Skeletal muscle tissue (tissue), 4 donors: Measurements from ENCODE around the gene TLCD2. TPM values are rescaled to one million over a fixed set of nuclear protein-coding genes. Genes with fewer than 3 reads are reported as not detected.
"Not testable (repeated sequence)": the region's sequence is repeated elsewhere in the genome, so short reads cannot be mapped to it uniquely, and the experiment has no call there.

Experiments used
- H3K27ac ChIP-seq: one replicate; pipeline ENCODE4 v1.7.0; 2013; ENCODE audit warnings: mild to moderate bottlenecking, low read depth, low read length, inconsistent platforms
- H3K27me3 ChIP-seq, 3 donors: one replicate each; pipeline ENCODE4 v1.7.0; 2013; ENCODE audit warnings: low read length in 3 of 3; ENCODE audit not compliant: control insufficient read depth in 3 of 3, insufficient read depth in 3 of 3
- H3K36me3 ChIP-seq, 3 donors: one replicate each; pipeline ENCODE4 v1.7.0; 2013; ENCODE audit warnings: low read length in 3 of 3; ENCODE audit not compliant: control insufficient read depth in 3 of 3, insufficient read depth in 3 of 3
- H3K4me1 ChIP-seq, 3 donors: one replicate each; pipeline ENCODE4 v1.7.0; 2013; ENCODE audit warnings: low read length in 3 of 3, mild to moderate bottlenecking in 3 of 3; ENCODE audit not compliant: control insufficient read depth in 3 of 3, insufficient read depth in 3 of 3
- H3K4me3 ChIP-seq, 3 donors: one replicate each; pipeline ENCODE4 v1.7.0; 2013; ENCODE audit warnings: low read length in 3 of 3
- H3K9ac ChIP-seq, 3 donors: one replicate each; pipeline ENCODE4 v1.7.0; 2013; ENCODE audit warnings: low read length in 3 of 3, mild to moderate bottlenecking in 3 of 3, moderate library complexity in 2 of 3, low read depth in 1 of 3
- H3K9me3 ChIP-seq, 3 donors: one replicate each; pipeline ENCODE4 v1.7.0; 2013; ENCODE audit warnings: low read length in 3 of 3; ENCODE audit not compliant: control insufficient read depth in 3 of 3
- total RNA-seq: library from RNA; depleted of rRNA; stranded (reverse); fragments of >200 nt; gene quantifications from one replicate; pipeline ENCODE4 v1.2.3, GENCODE V29; 2014
- donor health status: Osteomylitis.

TLCD2 gene
- total RNA-seq, 1 donor from 2014 or later, result 2.1 TPM

GRCh38 chr17:1693339-1693738 lies 16.8 kb downstream of the TLCD2 start:
- no peak overlapping the region for H3K9ac ChIP-seq
- H3K4me1 ChIP-seq, result peaks cover 0 to 4% (median 3%) of the 10 kb centered on the region in 3 donors
- no peaks in the 10 kb centered on the region for H3K27me3 ChIP-seq
- H3K9me3 ChIP-seq, result no peaks in the 10 kb centered on the region
- no peak overlapping the region for H3K4me3 ChIP-seq
- H3K36me3 ChIP-seq, result no peaks in the 10 kb centered on the region
- no peak overlapping the region for H3K27ac ChIP-seq

DNA sequence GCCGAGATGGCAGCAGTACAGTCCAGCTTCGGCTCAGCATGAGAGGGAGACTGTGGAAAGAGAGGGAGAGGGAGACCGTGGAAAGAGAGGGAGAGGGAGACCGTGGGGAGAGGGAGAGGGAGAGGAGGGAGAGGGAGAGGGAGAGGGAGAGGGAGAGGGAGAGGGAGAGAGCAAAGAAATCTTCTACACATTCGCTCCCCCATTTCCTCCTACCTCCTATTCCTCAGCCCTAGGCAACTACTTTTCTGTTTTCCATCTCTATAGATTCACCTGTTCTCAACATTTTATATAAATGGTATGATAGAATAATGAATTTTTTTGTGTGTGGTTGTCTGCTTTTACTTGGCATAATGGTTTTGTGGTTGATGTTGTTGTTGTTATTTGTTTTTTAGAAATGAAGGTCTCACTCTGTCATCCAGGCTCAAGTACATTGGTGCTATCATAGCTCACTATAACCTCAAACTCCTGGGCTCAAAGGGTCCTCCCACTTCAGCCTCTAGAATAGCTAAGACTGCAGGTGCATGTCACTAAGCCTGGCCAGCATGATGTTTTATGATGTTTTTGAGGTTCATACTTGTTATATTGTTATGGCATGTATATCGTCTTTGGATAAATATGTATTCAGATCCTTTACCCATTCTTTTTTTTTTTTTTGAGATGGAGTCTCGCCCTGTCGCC lies 19.5 kb downstream of the TLCD2 start:
- no peaks in the 10 kb centered on the region for H3K36me3 ChIP-seq
- no peaks in the 10 kb centered on the region for H3K4me1 ChIP-seq
- no peak overlapping the region for H3K9ac ChIP-seq
- H3K27ac ChIP-seq, result no peak overlapping the region
- no peaks in the 10 kb centered on the region for H3K9me3 ChIP-seq
- no peaks in the 10 kb centered on the region for H3K27me3 ChIP-seq
- no peak overlapping the region for H3K4me3 ChIP-seq

GRCh38 chr17:1688405-1688804 lies 21.8 kb downstream of the TLCD2 start:
- not testable (repeated sequence) for H3K9ac ChIP-seq, H3K9me3 ChIP-seq, H3K27ac ChIP-seq, H3K27me3 ChIP-seq, H3K36me3 ChIP-seq, H3K4me3 ChIP-seq
- peaks cover 7 to 11% (median 8%) of the 10 kb centered on the region in 3 donors for H3K4me1 ChIP-seq

- H3K9me3 ChIP-seq, result no peaks in the 10 kb centered on the region
- no peak overlapping the region for H3K9ac ChIP-seq
- H3K4me3 ChIP-seq, result no peak overlapping the region
- H3K4me1 ChIP-seq, result peaks cover 18 to 25% (median 21%) of the 10 kb centered on the region in 3 donors
- H3K27ac ChIP-seq, result no peak overlapping the region
- H3K36me3 ChIP-seq, result peaks cover 17 to 21% (median 21%) of the 10 kb centered on the region in 3 donors
- H3K27me3 ChIP-seq, result no peaks in the 10 kb centered on the region
Measured at GRCh38 chr17:1686086-1686485, 24.1 kb downstream of the TLCD2 start.

- peak within 1 kb of the TSS; percentile 95 for H3K27ac ChIP-seq
- H3K4me1 ChIP-seq, result peaks cover 18 to 25% (median 21%) of the 10 kb centered on the region in 3 donors
- H3K9me3 ChIP-seq, result no peaks in the 10 kb centered on the region
- no peaks in the 10 kb centered on the region for H3K27me3 ChIP-seq
- peak within 1 kb of the TSS; percentile 87 to 91 (median 88) for H3K4me3 ChIP-seq
- H3K36me3 ChIP-seq, result peaks cover 32 to 36% (median 36%) of the 10 kb centered on the region in 3 donors
- peak within 1 kb of the TSS; percentile 93 to 99 (median 96) for H3K9ac ChIP-seq
Measured at GRCh38 chr17:1684378-1685189, 25.6 kb downstream of the TLCD2 start, which contains the start of gene PRPF8. TSS of gene PRPF8 (minus strand) at chr17:1684867. CDS start at chr17:1684571, 296 bp downstream.

DNA sequence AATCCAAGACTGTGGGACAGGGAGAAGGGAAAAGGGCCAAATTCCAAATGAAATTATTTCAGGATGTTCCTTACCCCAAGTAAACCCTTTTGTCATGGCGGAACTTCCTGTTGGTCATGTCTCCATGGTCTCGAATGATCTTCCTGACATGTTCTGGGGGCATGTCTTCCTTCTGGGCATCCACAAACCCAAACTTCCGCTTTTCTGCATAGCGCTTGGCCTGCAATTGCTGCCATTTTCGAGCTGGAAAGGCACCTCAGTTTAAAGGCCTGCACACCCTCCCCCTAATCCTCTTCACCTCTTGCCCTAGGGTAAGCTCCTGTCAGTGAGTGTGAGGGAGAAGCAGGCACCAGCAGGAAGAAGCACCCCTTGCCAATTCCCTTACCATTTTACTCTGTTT lies 26.7 kb downstream of the TLCD2 start:
- Histone ChIP-seq H3K9ac (peak overlapping the region; percentile 93 to 99 (median 96)), H3K4me1 (peaks cover 18 to 25% (median 21%) of the 10 kb centered on the region in 3 donors), H3K36me3 (peaks cover 43 to 47% (median 47%) of the 10 kb centered on the region in 3 donors), H3K27ac (peak overlapping the region; percentile 95), H3K9me3 (no peaks in the 10 kb centered on the region), H3K4me3 (peak overlapping the region; percentile 87 to 91 (median 88)), H3K27me3 (no peaks in the 10 kb centered on the region)

- H3K4me3 ChIP-seq, result no peak overlapping the region
- peaks cover 86 to 95% (median 89%) of the 10 kb centered on the region in 3 donors for H3K36me3 ChIP-seq
- H3K9me3 ChIP-seq, result no peaks in the 10 kb centered on the region
- no peak overlapping the region for H3K27ac ChIP-seq
- H3K27me3 ChIP-seq, result no peaks in the 10 kb centered on the region
- H3K4me1 ChIP-seq, result peaks cover 0 to 5% (median 0%) of the 10 kb centered on the region in 3 donors
- no peak overlapping the region for H3K9ac ChIP-seq
Measured at GRCh38 chr17:1676401-1676800, 33.8 kb downstream of the TLCD2 start.

- H3K27ac ChIP-seq, result no peak overlapping the region
- H3K9ac ChIP-seq, result peak overlapping the region in 1 of 3 donors; percentile 25
- no peaks in the 10 kb centered on the region for H3K27me3 ChIP-seq
- no peak overlapping the region for H3K4me3 ChIP-seq
- peaks cover 64 to 72% (median 70%) of the 10 kb centered on the region in 3 donors for H3K36me3 ChIP-seq
- H3K9me3 ChIP-seq, result no peaks in the 10 kb centered on the region
- peaks cover 8 to 20% (median 19%) of the 10 kb centered on the region in 3 donors for H3K4me1 ChIP-seq
Measured at GRCh38 chr17:1673041-1673785, 37.0 kb downstream of the TLCD2 start.

GRCh38 chr17:1663934-1664333 lies 46.2 kb downstream of the TLCD2 start:
- H3K4me3 ChIP-seq, H3K4me1 ChIP-seq, H3K27ac ChIP-seq, H3K27me3 ChIP-seq, H3K9me3 ChIP-seq, H3K9ac ChIP-seq: not testable (repeated sequence)
- H3K36me3 ChIP-seq, result peaks cover 42 to 61% (median 53%) of the 10 kb centered on the region in 3 donors
